Measurements from ENCODE around the gene CXCR3.
"Not testable (repeated sequence)": the region's sequence is repeated elsewhere in the genome, so short reads cannot be mapped to it uniquely, and the experiment has no call there.

Gene CXCR3

GRCh38 chrX:71618303-71618721 lies at the start of gene CXCR3:
Gene CXCR3, minus strand, starts transcription at chrX:71618511. Its CDS starts 62 bp downstream, at chrX:71618449.
- peak; percentile 63 for DNase-seq (ENCODE audit: low read depth)

GRCh38 chrX:71667328-71668247 lies 49.3 kb upstream of the CXCR3 start, which contains the start of gene LOC101059915:
Gene LOC101059915, plus strand, starts transcription at chrX:71667546.
- DNase-seq (ENCODE audit: low read depth): no peak

GRCh38 chrX:71666240-71667223 lies 48.2 kb upstream of the CXCR3 start:
- no peak for DNase-seq (ENCODE audit: low read depth)

- no peak for DNase-seq (ENCODE audit: low read depth)
Observed at GRCh38 chrX:71665747-71666146, 47.4 kb upstream of the CXCR3 start.

- no peak for DNase-seq (ENCODE audit: low read depth)
Observed at GRCh38 chrX:71664889-71665491, 46.7 kb upstream of the CXCR3 start.

GRCh38 chrX:71664202-71664601 lies 45.9 kb upstream of the CXCR3 start:
- DNase-seq (ENCODE audit: low read depth): not testable (repeated sequence)

- peak; percentile 49 for DNase-seq (ENCODE audit: low read depth)
Observed at GRCh38 chrX:71663238-71663637, 44.9 kb upstream of the CXCR3 start.

GRCh38 chrX:71662654-71663053 lies 44.3 kb upstream of the CXCR3 start:
- DNase-seq (ENCODE audit: low read depth): not testable (repeated sequence)

GRCh38 chrX:71661919-71662318 lies 43.6 kb upstream of the CXCR3 start:
- no peak for DNase-seq (ENCODE audit: low read depth)

GRCh38 chrX:71660562-71661416 lies 42.5 kb upstream of the CXCR3 start:
- DNase-seq (ENCODE audit: low read depth): no peak

GRCh38 chrX:71659959-71660358 lies 41.6 kb upstream of the CXCR3 start:
- no peak for DNase-seq (ENCODE audit: low read depth)

- no peak for DNase-seq (ENCODE audit: low read depth)
Observed at GRCh38 chrX:71659342-71659741, 41.0 kb upstream of the CXCR3 start.

- DNase-seq (ENCODE audit: low read depth): no peak
Observed at GRCh38 chrX:71657267-71657666, 39.0 kb upstream of the CXCR3 start.

GRCh38 chrX:71653344-71653743 lies 35.0 kb upstream of the CXCR3 start:
- DNase-seq (ENCODE audit: low read depth): no peak

- DNase-seq (ENCODE audit: low read depth): no peak
Observed at GRCh38 chrX:71652405-71652804, 34.1 kb upstream of the CXCR3 start.

- no peak for DNase-seq (ENCODE audit: low read depth)
Observed at GRCh38 chrX:71650333-71650969, 32.1 kb upstream of the CXCR3 start.

GRCh38 chrX:71644406-71644805 lies 26.1 kb upstream of the CXCR3 start:
- not testable (repeated sequence) for DNase-seq (ENCODE audit: low read depth)

GRCh38 chrX:71640002-71640401 lies 21.7 kb upstream of the CXCR3 start:
- DNase-seq (ENCODE audit: low read depth): no peak

GRCh38 chrX:71638409-71638808 lies 20.1 kb upstream of the CXCR3 start:
- DNase-seq (ENCODE audit: low read depth): no peak

GRCh38 chrX:71637848-71638247 lies 19.5 kb upstream of the CXCR3 start:
- no peak for DNase-seq (ENCODE audit: low read depth)

- no peak for DNase-seq (ENCODE audit: low read depth)
Observed at GRCh38 chrX:71637253-71637618, 18.9 kb upstream of the CXCR3 start.

All from activated T-cell treated with anti-CD3 and anti-CD28 coated beads for 48 hours (primary cell).